Esophagus muscularis mucosa (tissue), 4 donors: ENCODE results near the gene IKZF3.

Experiments used
- EP300 ChIP-seq: sonication (generic); formaldehyde crosslinking; IDR thresholded peaks from one replicate; pipeline ENCODE4 v1.6.1; 2017; ENCODE audit warnings: antibody characterized with exemption
- POLR2AphosphoS5 ChIP-seq, 2 donors: sonication (generic); formaldehyde crosslinking; IDR thresholded peaks; one replicate each; pipeline ENCODE4 v1.6.1; 2017; ENCODE audit warnings: antibody characterized with exemption in 2 of 2
- TF ChIP-seq, protein P1 (sequence below), 3 experiments: fragments of 200-600 bp in 2 of 3; fragments of 450-650 bp in 1 of 3; sonication (generic) in 2 of 3; IDR thresholded peaks; one replicate each; pipeline ENCODE4 v1.5.1; 2017 to 2019; ENCODE audit warnings: antibody characterized with exemption in 3 of 3, mild to moderate bottlenecking in 2 of 3, moderate library complexity in 1 of 3

DNA sequence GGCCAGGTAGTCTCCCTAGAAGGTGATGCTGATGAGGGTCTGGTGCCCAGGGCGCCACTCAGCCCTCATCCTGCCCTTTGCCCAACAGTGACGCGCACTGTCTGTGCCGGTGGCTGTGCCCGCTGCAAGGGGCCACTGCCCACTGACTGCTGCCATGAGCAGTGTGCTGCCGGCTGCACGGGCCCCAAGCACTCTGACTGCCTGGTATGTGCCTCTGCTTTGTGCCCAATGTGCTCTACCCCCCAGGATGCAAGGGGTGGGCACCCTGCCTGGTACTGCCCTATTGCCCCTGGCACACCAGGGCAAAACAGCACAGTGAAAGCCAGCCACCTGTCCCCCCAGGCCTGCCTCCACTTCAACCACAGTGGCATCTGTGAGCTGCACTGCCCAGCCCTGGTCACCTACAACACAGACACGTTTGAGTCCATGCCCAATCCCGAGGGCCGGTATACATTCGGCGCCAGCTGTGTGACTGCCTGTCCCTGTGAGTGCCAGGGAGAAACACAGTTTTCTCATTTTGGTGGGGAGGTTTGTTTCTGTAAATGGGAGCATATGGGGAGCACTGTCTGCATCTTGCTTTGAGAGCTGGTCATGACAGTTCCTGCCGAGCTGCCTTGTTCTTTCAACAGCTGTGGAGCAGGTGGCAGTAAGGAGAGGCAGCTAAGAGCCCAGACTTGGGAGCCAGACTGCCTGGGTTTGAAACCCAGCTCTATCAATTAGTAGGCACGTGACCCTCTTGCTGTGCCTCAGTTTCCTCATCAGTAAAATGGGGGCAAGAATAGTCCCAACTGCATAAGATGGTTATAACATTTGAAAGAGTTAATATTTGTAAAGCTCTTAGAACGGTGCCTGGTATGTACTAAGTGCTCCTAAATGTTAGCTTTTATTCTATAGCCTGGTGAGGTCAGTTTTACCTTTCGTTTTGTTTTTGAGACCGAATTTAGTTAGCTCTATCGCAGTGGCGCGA lies 153.8 kb downstream of the IKZF3 start:
- TF ChIP-seq, protein P1, sequence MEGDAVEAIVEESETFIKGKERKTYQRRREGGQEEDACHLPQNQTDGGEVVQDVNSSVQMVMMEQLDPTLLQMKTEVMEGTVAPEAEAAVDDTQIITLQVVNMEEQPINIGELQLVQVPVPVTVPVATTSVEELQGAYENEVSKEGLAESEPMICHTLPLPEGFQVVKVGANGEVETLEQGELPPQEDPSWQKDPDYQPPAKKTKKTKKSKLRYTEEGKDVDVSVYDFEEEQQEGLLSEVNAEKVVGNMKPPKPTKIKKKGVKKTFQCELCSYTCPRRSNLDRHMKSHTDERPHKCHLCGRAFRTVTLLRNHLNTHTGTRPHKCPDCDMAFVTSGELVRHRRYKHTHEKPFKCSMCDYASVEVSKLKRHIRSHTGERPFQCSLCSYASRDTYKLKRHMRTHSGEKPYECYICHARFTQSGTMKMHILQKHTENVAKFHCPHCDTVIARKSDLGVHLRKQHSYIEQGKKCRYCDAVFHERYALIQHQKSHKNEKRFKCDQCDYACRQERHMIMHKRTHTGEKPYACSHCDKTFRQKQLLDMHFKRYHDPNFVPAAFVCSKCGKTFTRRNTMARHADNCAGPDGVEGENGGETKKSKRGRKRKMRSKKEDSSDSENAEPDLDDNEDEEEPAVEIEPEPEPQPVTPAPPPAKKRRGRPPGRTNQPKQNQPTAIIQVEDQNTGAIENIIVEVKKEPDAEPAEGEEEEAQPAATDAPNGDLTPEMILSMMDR (IDR thresholded peaks at IDR 0.05) = no peak
- TF ChIP-seq POLR2AphosphoS5 (IDR thresholded peaks at IDR 0.05) (no peak), EP300 (no peak)
